Mammary epithelial cell (primary cell): ENCODE results near the gene ZFHX3.

Experiments used
- EZH2 ChIP-seq: IDR thresholded peaks from 2 replicates; pipeline ENCODE4 v1.6.1; 2012; ENCODE audit warnings: low read length, inconsistent platforms, borderline replicate concordance
- TF ChIP-seq, protein P1 (sequence below), 2 donors: IDR thresholded peaks in 1 of 2; conservative IDR thresholded peaks in 1 of 2; 2 replicates each; pipeline ENCODE4 v1.5.1; 2011 to 2012; ENCODE audit warnings: inconsistent platforms in 2 of 2, low read length in 2 of 2, mild to moderate bottlenecking in 2 of 2, control low read depth in 1 of 2, low read depth in 1 of 2; ENCODE audit not compliant: insufficient read depth in 1 of 2; ENCODE audit errors: extremely low read depth in 1 of 2

DNA sequence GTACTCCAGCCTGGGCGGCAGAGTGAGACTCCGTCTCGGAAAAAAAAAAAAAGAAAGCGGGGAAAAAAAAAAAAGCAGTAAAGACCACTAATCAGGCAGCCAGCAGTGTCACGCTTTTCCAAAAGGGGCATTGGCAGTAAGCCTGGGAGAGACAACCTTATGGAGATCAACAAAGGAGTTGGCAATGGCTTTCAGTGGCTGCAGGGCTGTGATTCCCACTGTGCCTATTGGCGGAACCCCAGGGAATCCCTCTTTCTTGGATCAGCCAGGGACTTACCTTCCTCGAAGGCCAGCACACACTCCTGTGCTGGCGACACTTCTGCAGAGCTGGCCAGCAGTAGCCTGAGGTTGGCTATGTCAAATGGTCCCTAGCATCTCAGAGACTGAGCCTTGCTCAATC, 43.2 kb upstream of the ZFHX3 start:
- TF ChIP-seq, protein P1, sequence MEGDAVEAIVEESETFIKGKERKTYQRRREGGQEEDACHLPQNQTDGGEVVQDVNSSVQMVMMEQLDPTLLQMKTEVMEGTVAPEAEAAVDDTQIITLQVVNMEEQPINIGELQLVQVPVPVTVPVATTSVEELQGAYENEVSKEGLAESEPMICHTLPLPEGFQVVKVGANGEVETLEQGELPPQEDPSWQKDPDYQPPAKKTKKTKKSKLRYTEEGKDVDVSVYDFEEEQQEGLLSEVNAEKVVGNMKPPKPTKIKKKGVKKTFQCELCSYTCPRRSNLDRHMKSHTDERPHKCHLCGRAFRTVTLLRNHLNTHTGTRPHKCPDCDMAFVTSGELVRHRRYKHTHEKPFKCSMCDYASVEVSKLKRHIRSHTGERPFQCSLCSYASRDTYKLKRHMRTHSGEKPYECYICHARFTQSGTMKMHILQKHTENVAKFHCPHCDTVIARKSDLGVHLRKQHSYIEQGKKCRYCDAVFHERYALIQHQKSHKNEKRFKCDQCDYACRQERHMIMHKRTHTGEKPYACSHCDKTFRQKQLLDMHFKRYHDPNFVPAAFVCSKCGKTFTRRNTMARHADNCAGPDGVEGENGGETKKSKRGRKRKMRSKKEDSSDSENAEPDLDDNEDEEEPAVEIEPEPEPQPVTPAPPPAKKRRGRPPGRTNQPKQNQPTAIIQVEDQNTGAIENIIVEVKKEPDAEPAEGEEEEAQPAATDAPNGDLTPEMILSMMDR (conservative IDR thresholded peaks at IDR 0.05 in 1 of 2, IDR thresholded peaks at IDR 0.05 in 1 of 2; ENCODE audit: extremely low read depth in 1 of 2, insufficient read depth in 1 of 2, low read depth in 1 of 2, low read length in 2 of 2), result no peak
- TF ChIP-seq EZH2, result no peak
